NCI-H2171 treated with DMSO at 0.1 percent for 48 hours (cell line): ENCODE data around the gene BAZ1B.
"Not testable (repeated sequence)": the region's sequence is repeated elsewhere in the genome, so short reads cannot be mapped to it uniquely, and the experiment has no call there.

Experiments used
- DNase-seq: peaks from one replicate; lab custom pipeline; 2025; lab: John Stamatoyannopoulos, UW

BAZ1B gene

GRCh38 chr7:73447121-73447733 is 74.9 kb downstream of the BAZ1B start:
- no peak for DNase-seq

GRCh38 chr7:73446682-73447081 is 75.4 kb downstream of the BAZ1B start:
- peak; percentile 10 for DNase-seq

DNA sequence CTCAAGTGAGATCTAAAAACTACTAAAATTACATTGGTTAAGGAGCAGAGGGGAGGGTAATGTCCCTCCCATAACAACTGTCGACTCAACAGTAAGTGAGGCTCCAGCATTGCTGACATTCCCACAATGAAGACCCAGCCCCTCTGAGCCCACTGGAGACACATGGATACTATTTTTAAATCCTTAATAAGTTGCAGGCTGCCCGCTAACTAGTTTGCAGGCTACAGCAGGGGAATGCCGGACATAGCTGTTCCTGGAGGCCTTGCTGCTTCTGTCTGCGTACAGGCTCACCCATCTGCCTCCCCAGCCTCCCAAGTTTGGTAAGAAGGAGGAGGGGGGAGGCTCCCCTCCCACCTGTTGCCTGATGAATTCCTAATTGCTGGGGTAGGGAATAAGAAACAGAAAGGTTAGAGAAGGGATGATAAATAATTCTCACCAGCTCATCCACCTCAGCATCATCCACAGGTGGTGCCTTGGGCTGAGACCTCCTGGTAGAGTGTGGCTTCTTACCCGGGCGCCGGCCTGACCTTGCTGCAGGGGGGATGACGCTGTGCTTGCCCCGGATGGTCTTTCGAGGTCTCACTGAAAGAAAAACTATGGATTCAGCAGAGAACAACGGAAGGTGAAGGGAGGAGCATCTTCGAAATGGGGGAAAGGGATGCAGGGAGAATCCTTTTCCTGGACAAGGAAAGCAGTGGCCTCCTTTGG is 78.4 kb downstream of the BAZ1B start:
- DNase-seq = no peak

DNA sequence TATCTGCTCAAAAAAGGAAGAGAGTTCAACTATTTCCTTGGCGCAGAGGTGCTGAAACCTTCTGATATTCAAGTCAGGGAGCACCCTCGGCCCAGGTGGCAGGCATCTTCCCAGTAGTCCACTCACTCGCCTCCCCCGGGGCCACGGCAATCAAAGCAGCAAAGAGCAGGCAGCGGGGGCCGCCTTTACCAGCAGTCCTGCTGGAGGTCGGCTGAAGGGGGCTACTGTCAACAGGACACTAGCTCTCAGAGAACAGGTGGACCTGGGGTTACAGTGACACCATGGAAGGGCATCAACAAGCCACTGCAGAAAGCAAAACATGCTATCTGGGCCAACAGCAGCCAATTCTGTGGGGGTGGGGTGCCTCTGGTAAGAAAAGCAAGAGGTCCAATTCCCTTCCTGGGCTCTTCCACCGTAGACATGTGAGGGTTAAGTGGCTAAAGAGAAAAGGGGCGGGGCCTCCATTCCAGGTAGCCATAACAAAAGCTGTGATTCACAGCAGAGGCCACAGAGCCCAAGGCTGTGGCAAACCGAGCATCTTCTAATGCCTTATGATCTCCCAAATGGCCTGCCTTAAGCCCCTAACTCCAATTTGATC is 79.1 kb downstream of the BAZ1B start:
- DNase-seq = no peak

DNA sequence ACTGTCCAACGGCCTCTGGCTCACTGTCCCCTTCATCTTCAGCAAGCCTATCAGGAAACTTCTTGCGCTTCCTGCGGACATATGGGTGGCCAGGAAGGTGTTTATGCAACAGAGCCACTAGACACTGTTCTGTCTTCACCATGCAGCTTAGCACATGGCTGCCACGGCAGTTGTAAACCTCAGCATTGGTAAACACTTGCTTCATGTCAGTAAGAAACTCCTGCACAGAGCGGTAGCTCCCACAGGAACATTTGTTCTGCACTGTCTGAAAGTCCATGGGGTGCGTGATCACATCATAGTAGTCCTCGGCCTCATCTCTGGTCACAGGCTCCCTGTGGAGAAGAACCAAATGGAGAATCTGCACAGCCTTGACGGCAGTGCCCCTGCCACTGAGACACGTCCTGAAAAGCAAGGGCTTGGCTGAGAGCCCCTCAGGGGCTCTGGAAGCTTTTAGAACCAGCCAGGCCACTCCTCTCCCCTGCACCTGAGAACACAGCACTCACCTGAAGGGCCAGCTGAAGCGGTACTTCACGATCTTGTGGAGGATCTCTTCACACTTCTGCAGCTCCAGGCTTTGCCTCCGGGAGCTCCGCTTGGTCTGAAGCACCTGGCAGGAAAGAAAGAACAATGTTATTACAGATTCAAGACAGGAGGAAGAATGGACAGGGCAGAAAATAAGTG is 79.7 kb downstream of the BAZ1B start:
- DNase-seq = no peak

DNA sequence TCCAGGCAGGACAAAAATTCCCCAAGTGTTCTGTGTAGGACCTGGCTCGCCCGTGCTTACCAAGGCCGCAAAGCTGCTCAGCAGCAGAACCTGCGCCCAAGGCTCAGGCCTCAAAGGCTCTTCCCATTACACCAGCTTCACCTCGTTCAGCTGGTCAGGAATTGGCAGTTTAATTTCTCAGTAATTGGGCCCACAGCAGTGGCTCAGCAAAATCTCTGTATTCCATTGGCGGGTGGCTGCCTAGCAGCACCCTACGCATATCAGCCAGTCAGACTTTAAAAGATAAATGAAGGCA is 82.7 kb downstream of the BAZ1B start:
- no peak for DNase-seq

DNA sequence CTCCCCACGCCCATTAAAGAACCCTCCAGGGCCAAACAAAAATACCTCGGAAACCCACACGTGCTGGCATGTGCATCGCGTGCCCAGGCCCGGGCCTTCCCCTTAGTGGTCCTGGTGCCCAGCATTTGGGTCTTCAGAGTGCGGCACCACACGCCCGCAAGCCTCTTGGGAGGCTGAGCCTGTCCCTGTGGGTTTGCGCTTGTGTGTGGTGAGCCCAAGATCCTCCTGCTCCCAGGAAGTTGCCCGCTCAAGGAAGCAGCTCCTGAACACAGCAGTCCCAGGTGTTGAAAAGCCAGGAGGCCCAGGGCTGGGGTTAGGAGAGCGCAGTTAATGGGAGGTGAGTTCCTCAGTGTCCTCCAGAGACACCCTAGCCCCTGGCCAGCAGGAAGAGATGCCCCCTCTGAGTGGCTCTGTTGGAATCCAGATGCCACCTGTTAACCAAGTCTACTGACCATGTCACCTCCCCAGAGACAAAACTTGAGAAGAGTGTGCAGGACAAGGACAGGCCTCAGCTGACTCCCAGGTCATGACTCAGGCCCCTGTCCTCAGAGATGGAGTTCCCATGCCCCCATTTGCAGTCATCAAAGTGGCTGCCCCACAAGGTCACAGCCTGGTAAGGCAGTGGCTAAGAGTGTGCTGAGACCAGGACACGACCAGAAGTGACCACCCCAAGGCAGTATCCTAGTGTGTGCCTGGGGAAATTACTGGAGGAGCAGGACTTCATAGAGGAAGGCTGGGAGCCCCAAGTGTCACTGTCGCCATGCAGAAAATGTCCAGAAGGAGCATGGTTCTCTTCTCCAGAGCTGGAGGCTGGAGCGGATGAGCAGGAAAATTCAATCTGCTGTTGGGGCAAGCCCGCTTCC is 83.3 kb downstream of the BAZ1B start:
- no peak for DNase-seq

- no peak for DNase-seq
Measured at GRCh38 chr7:73437621-73438416, 84.3 kb downstream of the BAZ1B start.

- no peak for DNase-seq
Measured at GRCh38 chr7:73437091-73437490, 85.0 kb downstream of the BAZ1B start.

- peak; percentile 69 for DNase-seq
Measured at GRCh38 chr7:73436031-73436929, 85.8 kb downstream of the BAZ1B start.

DNA sequence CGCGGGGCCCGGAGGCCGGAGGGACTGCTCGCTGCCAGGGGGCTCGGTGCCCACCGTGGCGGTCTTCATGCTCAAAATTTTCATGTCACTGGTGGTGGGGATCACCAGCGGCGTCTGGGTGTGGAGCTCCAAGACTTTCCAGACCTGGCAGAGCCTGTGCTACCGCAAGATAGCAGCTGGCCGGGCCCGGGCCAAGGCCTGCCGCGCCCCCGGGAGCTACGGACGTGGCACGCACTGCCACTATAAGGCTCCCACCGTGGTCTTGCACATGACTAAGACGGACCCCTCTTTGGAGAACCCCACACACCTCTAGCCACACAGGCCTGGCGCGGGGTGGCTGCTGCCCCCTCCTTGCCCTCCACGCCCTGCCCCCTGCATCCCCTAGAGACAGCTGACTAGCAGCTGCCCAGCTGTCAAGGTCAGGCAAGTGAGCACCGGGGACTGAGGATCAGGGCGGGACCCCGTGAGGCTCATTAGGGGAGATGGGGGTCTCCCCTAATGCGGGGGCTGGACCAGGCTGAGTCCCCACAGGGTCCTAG is 86.6 kb downstream of the BAZ1B start:
- no peak for DNase-seq

- DNase-seq = no peak
Measured at GRCh38 chr7:73434701-73435069, 87.4 kb downstream of the BAZ1B start.

DNA sequence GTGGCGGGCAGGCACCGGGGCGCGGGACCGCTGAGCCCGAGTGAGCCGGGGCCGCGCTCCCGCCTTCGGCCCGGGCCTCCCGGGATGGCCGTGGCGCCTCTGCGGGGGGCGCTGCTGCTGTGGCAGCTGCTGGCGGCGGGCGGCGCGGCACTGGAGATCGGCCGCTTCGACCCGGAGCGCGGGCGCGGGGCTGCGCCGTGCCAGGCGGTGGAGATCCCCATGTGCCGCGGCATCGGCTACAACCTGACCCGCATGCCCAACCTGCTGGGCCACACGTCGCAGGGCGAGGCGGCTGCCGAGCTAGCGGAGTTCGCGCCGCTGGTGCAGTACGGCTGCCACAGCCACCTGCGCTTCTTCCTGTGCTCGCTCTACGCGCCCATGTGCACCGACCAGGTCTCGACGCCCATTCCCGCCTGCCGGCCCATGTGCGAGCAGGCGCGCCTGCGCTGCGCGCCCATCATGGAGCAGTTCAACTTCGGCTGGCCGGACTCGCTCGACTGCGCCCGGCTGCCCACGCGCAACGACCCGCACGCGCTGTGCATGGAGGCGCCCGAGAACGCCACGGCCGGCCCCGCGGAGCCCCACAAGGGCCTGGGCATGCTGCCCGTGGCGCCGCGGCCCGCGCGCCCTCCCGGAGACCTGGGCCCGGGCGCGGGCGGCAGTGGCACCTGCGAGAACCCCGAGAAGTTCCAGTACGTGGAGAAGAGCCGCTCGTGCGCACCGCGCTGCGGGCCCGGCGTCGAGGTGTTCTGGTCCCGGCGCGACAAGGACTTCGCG is 88.0 kb downstream of the BAZ1B start:
- DNase-seq = no peak

- no peak for DNase-seq
Measured at GRCh38 chr7:73432676-73433075, 89.4 kb downstream of the BAZ1B start.

DNA sequence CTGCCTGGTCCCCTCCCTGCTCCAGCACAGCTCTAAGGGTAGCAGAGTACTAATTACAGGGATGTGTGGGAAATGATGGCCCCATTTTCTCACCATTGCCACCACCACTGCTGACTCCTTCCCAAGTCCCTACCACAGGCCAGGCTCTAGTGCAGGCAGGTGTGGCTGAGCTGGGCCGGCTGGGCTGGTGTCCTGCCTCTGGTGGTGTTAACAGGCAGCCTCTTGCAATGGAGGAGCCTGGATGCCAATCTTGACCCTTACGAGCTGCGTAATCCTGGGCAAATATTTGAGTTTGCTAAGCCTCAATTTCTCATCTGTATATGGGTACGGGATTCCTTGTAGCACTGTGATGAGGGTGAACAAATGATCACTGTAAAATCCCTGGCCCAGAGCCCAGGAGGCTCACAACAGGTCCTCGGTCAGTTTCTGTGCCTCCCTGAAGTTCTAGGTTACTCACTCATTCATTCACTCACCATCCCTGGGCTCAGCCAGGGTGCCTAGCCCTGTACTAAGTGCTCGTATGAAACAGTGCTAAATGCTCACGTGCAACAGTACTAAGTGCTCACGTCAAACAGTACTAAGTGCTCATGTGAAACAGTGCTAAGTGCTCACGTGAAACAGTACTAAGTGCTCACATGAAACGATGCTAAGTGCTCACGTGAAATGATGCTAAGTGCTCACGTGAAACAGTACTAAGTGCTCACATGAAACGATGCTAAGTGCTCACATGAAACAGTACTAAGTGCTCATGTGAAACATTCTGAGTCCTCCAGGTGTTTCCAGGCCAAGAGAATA is 90.9 kb downstream of the BAZ1B start:
- no peak for DNase-seq

DNA sequence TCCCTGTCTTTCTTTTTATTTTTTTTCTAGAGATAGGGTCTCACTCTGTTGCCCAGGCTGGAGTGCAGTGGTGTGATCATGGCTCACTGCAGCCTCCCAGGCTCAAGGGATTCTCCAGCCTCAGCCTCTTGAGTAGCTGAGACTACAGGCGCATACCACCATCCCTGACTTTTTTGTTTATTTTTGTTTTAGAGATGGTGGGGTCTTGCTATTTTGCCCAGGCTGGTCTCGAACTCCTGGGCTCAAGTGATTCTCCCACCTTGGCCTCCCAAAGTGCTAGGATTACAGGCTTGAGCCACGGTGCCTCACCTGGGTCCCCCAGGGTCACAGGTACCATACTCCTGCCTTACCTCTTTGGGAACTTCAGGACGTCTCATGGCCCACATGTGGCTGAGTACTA is 91.6 kb downstream of the BAZ1B start:
- not testable (repeated sequence) for DNase-seq

GRCh38 chr7:73429622-73430505 is 92.2 kb downstream of the BAZ1B start:
- DNase-seq = peak; percentile 13
